IMR-90 (cell line): ENCODE measurements around the gene MYOM1. TPM values are rescaled to one million over a fixed set of nuclear protein-coding genes. Genes with fewer than 3 reads are reported as not detected.

Experiments used
- ATAC-seq: fragments of 200-7000 bp; cut with Tn5 transposase; 2 replicates; pipeline ENCODE4 v1.9.1; 2020; ENCODE audit warnings: low read depth, mild to moderate bottlenecking, moderate library complexity
- BruUV-seq: library from RNA; stranded (reverse); fragments of 400-500 nt; replicated peaks from 2 replicates; lab custom pipeline; 2021; lab: Mats Ljungman, UMichigan
- CTCF ChIA-PET: fragments of 300-600 bp; formaldehyde crosslinking; extraction: SDS; loops from one replicate; lab custom pipeline; 2021; ENCODE audit warnings: antibody characterized with exemption; lab: Yijun Ruan, JAX
- POLR2A ChIA-PET: fragments of 300-600 bp; sonication (Branson Sonifier 250); formaldehyde crosslinking; loops from one replicate; lab custom pipeline; 2022; ENCODE audit warnings: antibody characterized with exemption; ENCODE audit not compliant: unreplicated experiment; lab: Charles Lee
- DNase-seq: peaks from one replicate; pipeline ENCODE4 v3.0.0; 2013
- H2AFZ ChIP-seq: replicated peaks from 2 replicates; pipeline ENCODE3; 2013; ENCODE audit warnings: low read length, mild to moderate bottlenecking; ENCODE audit not compliant: poor library complexity
- H2AK5ac ChIP-seq: 2 replicates; pipeline ENCODE4 v1.6.1; 2013; ENCODE audit warnings: low read depth, low read length, inconsistent platforms
- H2AK9ac ChIP-seq: replicated peaks from 2 replicates; pipeline ENCODE3; 2013; ENCODE audit warnings: mild to moderate bottlenecking, low read depth, low read length, moderate library complexity; ENCODE audit not compliant: poor library complexity
- H2BK120ac ChIP-seq: 2 replicates; pipeline ENCODE4 v1.6.1; 2013; ENCODE audit warnings: low read depth, low read length, inconsistent platforms
- H2BK15ac ChIP-seq: 3 replicates; pipeline ENCODE4 v1.6.1; 2013; ENCODE audit warnings: low read depth, low read length, inconsistent platforms
- H2BK20ac ChIP-seq: 2 replicates; pipeline ENCODE4 v1.6.1; 2013; ENCODE audit warnings: low read depth, mild to moderate bottlenecking, inconsistent platforms, low read length, moderate library complexity
- H2BK5ac ChIP-seq: 2 replicates; pipeline ENCODE4 v1.6.1; 2013; ENCODE audit warnings: mild to moderate bottlenecking, low read depth, low read length, inconsistent platforms; ENCODE audit not compliant: poor library complexity, severe bottlenecking
- H3K14ac ChIP-seq: replicated peaks from 2 replicates; pipeline ENCODE4 v1.6.1; 2013; ENCODE audit warnings: low read depth, low read length, inconsistent platforms
- H3K18ac ChIP-seq: 2 replicates; pipeline ENCODE4 v1.6.1; 2013; ENCODE audit warnings: low read depth, low read length, control low read depth
- H3K23ac ChIP-seq: 2 replicates; pipeline ENCODE4 v1.6.1; 2013; ENCODE audit warnings: low read depth, low read length, inconsistent platforms
- H3K27ac ChIP-seq: 2 replicates; pipeline ENCODE4 v1.5.1; 2013; ENCODE audit warnings: mild to moderate bottlenecking, control low read depth, low read length; ENCODE audit not compliant: insufficient read depth
- H3K27me3 ChIP-seq: 2 replicates; pipeline ENCODE4 v1.6.1; 2013; ENCODE audit warnings: low read length; ENCODE audit not compliant: control insufficient read depth, insufficient read depth
- H3K36me3 ChIP-seq: 2 replicates; pipeline ENCODE4 v1.6.1; 2013; ENCODE audit warnings: low read length, mixed read lengths; ENCODE audit not compliant: control insufficient read depth, insufficient read depth
- H3K4ac ChIP-seq: 2 replicates; pipeline ENCODE4 v1.6.1; 2013; ENCODE audit warnings: low read depth, low read length, inconsistent platforms
- H3K4me1 ChIP-seq: 2 replicates; pipeline ENCODE4 v1.6.1; 2013; ENCODE audit warnings: low read length, mixed read lengths; ENCODE audit not compliant: control insufficient read depth, insufficient read depth
- H3K4me2 ChIP-seq: 2 replicates; pipeline ENCODE4 v1.6.1; 2013; ENCODE audit warnings: low read depth, mild to moderate bottlenecking, control low read depth, low read length, moderate library complexity
- H3K4me3 ChIP-seq: 2 replicates; pipeline ENCODE4 v1.5.1; 2013; ENCODE audit warnings: low read depth, mild to moderate bottlenecking, control low read depth, low read length, moderate library complexity; ENCODE audit not compliant: insufficient read depth
- H3K56ac ChIP-seq: 2 replicates; pipeline ENCODE4 v1.6.1; 2013; ENCODE audit warnings: low read length, inconsistent platforms; ENCODE audit not compliant: insufficient read depth; ENCODE audit errors: extremely low read depth
- H3K79me1 ChIP-seq, 2 experiments: 2 replicates each; pipeline ENCODE4 v1.6.1; 2013; ENCODE audit warnings: low read length in 2 of 2, inconsistent platforms in 1 of 2, low read depth in 1 of 2
- H3K9ac ChIP-seq: 2 replicates; pipeline ENCODE4 v1.6.1; 2013; ENCODE audit warnings: low read depth, low read length, control low read depth
- H3K9me1 ChIP-seq: 2 replicates; pipeline ENCODE4 v1.6.1; 2013; ENCODE audit warnings: low read length, inconsistent platforms; ENCODE audit not compliant: insufficient read depth
- H3K9me3 ChIP-seq: 2 replicates; pipeline ENCODE4 v1.6.1; 2013; ENCODE audit warnings: low read length; ENCODE audit not compliant: control insufficient read depth, insufficient read depth
- H4K20me1 ChIP-seq: 2 replicates; pipeline ENCODE4 v1.6.1; 2013; ENCODE audit warnings: low read length, inconsistent platforms; ENCODE audit not compliant: insufficient read depth
- H4K5ac ChIP-seq: 2 replicates; pipeline ENCODE4 v1.6.1; 2013; ENCODE audit warnings: mild to moderate bottlenecking, low read depth, low read length, control low read depth
- H4K8ac ChIP-seq, 2 experiments: 2 replicates each; pipeline ENCODE4 v1.6.1; 2013; ENCODE audit warnings: low read depth in 2 of 2, low read length in 2 of 2, control low read depth in 1 of 2, inconsistent platforms in 1 of 2
- H4K91ac ChIP-seq: 2 replicates; pipeline ENCODE4 v1.6.1; 2013; ENCODE audit warnings: low read depth, low read length, inconsistent platforms; ENCODE audit not compliant: insufficient read depth
- BHLHE40 ChIP-seq: fragments of 150-350 bp; IDR thresholded peaks from 2 replicates; pipeline ENCODE4 v1.6.1; 2016; ENCODE audit warnings: mild to moderate bottlenecking, low read depth, low read length
- CEBPB ChIP-seq: IDR thresholded peaks from 2 replicates; pipeline ENCODE4 v1.6.1; 2012; ENCODE audit warnings: low read depth, low read length, improper control_type of control experiment
- CHD1 ChIP-seq: IDR thresholded peaks from 2 replicates; pipeline ENCODE4 v1.6.1; 2012; ENCODE audit warnings: low read depth, low read length, improper control_type of control experiment
- CTCF ChIP-seq: conservative IDR thresholded peaks from 2 replicates; pipeline ENCODE4 v1.5.1; 2012; ENCODE audit warnings: mild to moderate bottlenecking, low read depth, low read length, improper control_type of control experiment
- ELK1 ChIP-seq: fragments of 150-350 bp; IDR thresholded peaks from 2 replicates; pipeline ENCODE4 v1.6.1; 2016; ENCODE audit warnings: low read depth, mild to moderate bottlenecking, low read length, moderate library complexity, borderline replicate concordance
- FOS ChIP-seq: fragments of 150-350 bp; IDR thresholded peaks from 2 replicates; pipeline ENCODE4 v1.6.1; 2016; ENCODE audit warnings: low read depth, low read length
- MAFK ChIP-seq: IDR thresholded peaks from 2 replicates; pipeline ENCODE4 v1.6.1; 2012; ENCODE audit warnings: low read depth, low read length, improper control_type of control experiment
- MAZ ChIP-seq: IDR thresholded peaks from 2 replicates; pipeline ENCODE4 v1.6.1; 2012; ENCODE audit warnings: low read depth, mild to moderate bottlenecking, low read length, improper control_type of control experiment, moderate library complexity, borderline replicate concordance
- MXI1 ChIP-seq: IDR thresholded peaks from 2 replicates; pipeline ENCODE4 v1.6.1; 2012; ENCODE audit warnings: low read depth, mild to moderate bottlenecking, low read length, moderate library complexity, borderline replicate concordance
- NFE2L2 ChIP-seq: fragments of 150-350 bp; IDR thresholded peaks from 2 replicates; pipeline ENCODE4 v1.6.1; 2016; ENCODE audit warnings: low read depth, mild to moderate bottlenecking, low read length
- POLR2A ChIP-seq: IDR thresholded peaks from 2 replicates; pipeline ENCODE4 v1.6.1; 2012; ENCODE audit warnings: mild to moderate bottlenecking, low read depth, low read length
- RAD21 ChIP-seq: IDR thresholded peaks from 2 replicates; pipeline ENCODE4 v1.6.1; 2012; ENCODE audit warnings: low read length, improper control_type of control experiment
- RCOR1 ChIP-seq: IDR thresholded peaks from 2 replicates; pipeline ENCODE4 v1.6.1; 2012; ENCODE audit warnings: mild to moderate bottlenecking, low read length, improper control_type of control experiment; ENCODE audit not compliant: insufficient replicate concordance
- RFX5 ChIP-seq: IDR thresholded peaks from 2 replicates; pipeline ENCODE4 v1.8.0; 2012; ENCODE audit warnings: low read depth, mild to moderate bottlenecking, low read length, moderate library complexity
- SMC3 ChIP-seq: fragments of 150-350 bp; IDR thresholded peaks from 2 replicates; pipeline ENCODE4 v1.6.1; 2016; ENCODE audit warnings: low read depth, mild to moderate bottlenecking, antibody characterized with exemption, low read length, moderate library complexity
- USF2 ChIP-seq: fragments of 150-350 bp; IDR thresholded peaks from 2 replicates; pipeline ENCODE4 v1.6.1; 2017; ENCODE audit warnings: mild to moderate bottlenecking, antibody characterized with exemption, low read length, low read depth
- WGBS, 2 experiments: methylation state at CpG; one replicate each; pipeline versions ENCODE4 v1.1.5 to v1.1.7; 2013; ENCODE audit warnings: missing lambda C conversion rate in 2 of 2; ENCODE audit not compliant: insufficient read length in 1 of 2; ENCODE audit errors: extremely low coverage in 2 of 2; 5-methylcytosine and 5-hydroxymethylcytosine counted together
- dilution Hi-C: fragments of 300-500 bp; cut with HindIII; formaldehyde crosslinking; loops from one replicate; pipeline ENCODE4 v1.14.3; 2018; ENCODE audit warnings: low sequenced_read_pairs; ENCODE audit not compliant: unreplicated experiment
- in situ Hi-C: fragments of 300-500 bp; cut with MboI; formaldehyde crosslinking; loops from 3 replicates; pipeline ENCODE4 v1.14.3; 2019; ENCODE audit warnings: low sequenced_read_pairs, inconsistent platforms, mixed read lengths
- intact Hi-C: fragments of 100-400 bp; cut with micrococcal nuclease; formaldehyde crosslinking; loops from 2 replicates; pipeline ENCODE4 v1.10.0; 2022
- polyA plus RNA-seq, 3 experiments: library from polyadenylated mRNA; depleted of rRNA; stranded (reverse); fragments of >200 nt; gene quantifications; 2 replicates each; pipeline ENCODE4 v1.2.3, GENCODE V29; 2012; ENCODE audit warnings: low replicate concordance in 1 of 3
- total RNA-seq: library from RNA; depleted of rRNA; stranded (reverse); fragments of >200 nt; gene quantifications from 2 replicates; pipeline ENCODE4 v1.2.3, GENCODE V29; 2012

MYOM1 gene
- total and polyA plus RNA-seq, 2 of the 4 experiments (the other 2 are of a cell fraction) = under 0.01 to 0.10 TPM

GRCh38 chr18:3153107-3153704, 66.6 kb downstream of the MYOM1 start:
- Histone ChIP-seq H3K14ac (no peak overlapping the region), H2BK20ac (no peak overlapping the region), H3K27ac (no peak overlapping the region), H2AK5ac (no peak overlapping the region), H3K9me1 (no peaks in the 10 kb centered on the region), H3K23ac (no peak overlapping the region), H4K5ac (no peak overlapping the region), H3K27me3 (no peaks in the 10 kb centered on the region; the same call in 1 of the 2 replicates), H3K4ac (no peak overlapping the region), H3K79me1 (no peaks in the 10 kb centered on the region), H2BK15ac (no peak overlapping the region), H3K4me3 (no peak overlapping the region), H3K4me2 (no peak overlapping the region), H3K9ac (no peak overlapping the region), H2BK5ac (no peak overlapping the region), H4K8ac (no peak overlapping the region), H3K36me3 (no peaks in the 10 kb centered on the region), H3K56ac (no peak overlapping the region), H4K20me1 (no peaks in the 10 kb centered on the region), H3K4me1 (no peaks in the 10 kb centered on the region), H3K9me3 (no peaks in the 10 kb centered on the region), H2AFZ (no peak overlapping the region), H4K91ac (no peak overlapping the region), H2BK120ac (no peak overlapping the region), H2AK9ac (no peak overlapping the region), H3K18ac (no peak overlapping the region)
- in situ Hi-C loops (no loop called here), intact Hi-C loops (no loop called here), dilution Hi-C loops (no loop called here)
- WGBS, 2 experiments = no CpG with 5 or more reads among the region's 8 CpGs
- no TSS peak for BruUV-seq
- ChIA-PET CTCF (no interaction called here), POLR2A (no interaction called here)
- TF ChIP-seq SMC3 (no peak), BHLHE40 (no peak), USF2 (no peak), MAZ (no peak), MAFK (no peak), MXI1 (no peak), NFE2L2 (no peak), RCOR1 (no peak), RAD21 (no peak), CEBPB (no peak), ELK1 (no peak), CTCF (no peak), CHD1 (no peak), RFX5 (no peak), POLR2A (no peak), FOS (no peak)
- ATAC-seq = no peak
- DNase-seq = no peak
